GM12878 (cell line): ENCODE data around the gene SUFU. TPM values are rescaled to one million over a fixed set of nuclear protein-coding genes. Genes with fewer than 3 reads are reported as not detected.

Experiments used
- ATF7 ChIP-seq: fragments of 450-650 bp; IDR thresholded peaks from 2 replicates; pipeline ENCODE4 v1.6.1; 2016; ENCODE audit warnings: low read depth, mild to moderate bottlenecking
- BCL3 ChIP-seq: IDR thresholded peaks from 2 replicates; pipeline ENCODE4 v1.6.1; 2011; ENCODE audit warnings: borderline replicate concordance, low read depth, mild to moderate bottlenecking, moderate library complexity, low read length; ENCODE audit not compliant: insufficient read depth, poor library complexity, severe bottlenecking
- BCLAF1 ChIP-seq: fragments of 450-650 bp; IDR thresholded peaks from 2 replicates; pipeline ENCODE4 v1.6.1; 2017; ENCODE audit warnings: antibody characterized with exemption, mild to moderate bottlenecking, moderate library complexity
- CBX5 ChIP-seq: sonication (generic); IDR thresholded peaks from 2 replicates; pipeline ENCODE4 v1.6.1; 2016; ENCODE audit warnings: low read depth, moderate library complexity, mild to moderate bottlenecking, inconsistent platforms
- CHD1 ChIP-seq: IDR thresholded peaks from 2 replicates; pipeline ENCODE4 v1.6.1; 2012; ENCODE audit warnings: low read depth, low read length, improper control_type of control experiment
- CHD4 ChIP-seq: fragments of 200-600 bp; sonication (generic); IDR thresholded peaks from 2 replicates; pipeline ENCODE4 v1.6.1; 2016; ENCODE audit warnings: mild to moderate bottlenecking
- GABPA ChIP-seq: IDR thresholded peaks from 2 replicates; pipeline ENCODE4 v1.6.1; 2014; ENCODE audit warnings: antibody characterized with exemption, low read depth, mild to moderate bottlenecking, inconsistent platforms
- IKZF2 ChIP-seq, 2 experiments: fragments of 450-650 bp; IDR thresholded peaks; 2 replicates each; pipeline ENCODE4 v1.6.1; 2017; ENCODE audit warnings: mild to moderate bottlenecking in 2 of 2, moderate library complexity in 2 of 2
- NBN ChIP-seq: fragments of 450-650 bp; IDR thresholded peaks from 2 replicates; pipeline ENCODE4 v1.6.1; 2016
- RAD21 ChIP-seq: IDR thresholded peaks from 2 replicates; pipeline ENCODE4 v1.6.1; 2011; ENCODE audit warnings: mild to moderate bottlenecking, low read depth, low read length, moderate library complexity; ENCODE audit not compliant: insufficient read depth
- RCOR1 ChIP-seq: conservative IDR thresholded peaks from 2 replicates; pipeline ENCODE4 v1.6.1; 2012; ENCODE audit warnings: low read depth, low read length, improper control_type of control experiment
- RUNX3 ChIP-seq: IDR thresholded peaks from 2 replicates; pipeline ENCODE4 v1.6.1; 2012; ENCODE audit warnings: low read length, inconsistent platforms
- SMAD1 ChIP-seq: fragments of 450-650 bp; IDR thresholded peaks from 2 replicates; pipeline ENCODE4 v1.6.1; 2018; ENCODE audit warnings: mild to moderate bottlenecking, low read depth; ENCODE audit not compliant: partially characterized antibody
- SMAD5 ChIP-seq: IDR thresholded peaks from 2 replicates; pipeline ENCODE4 v1.6.1; 2016; ENCODE audit warnings: antibody characterized with exemption, low read depth
- SRF ChIP-seq, 2 experiments: IDR thresholded peaks; 2 replicates each; pipeline ENCODE4 v1.6.1; 2011; ENCODE audit warnings: low read depth in 2 of 2, low read length in 2 of 2, mild to moderate bottlenecking in 1 of 2, moderate library complexity in 1 of 2
- STAT1 ChIP-seq: fragments of 450-650 bp; conservative IDR thresholded peaks from 2 replicates; pipeline ENCODE4 v1.6.1; 2014; ENCODE audit warnings: antibody characterized with exemption, mild to moderate bottlenecking
- SUZ12 ChIP-seq: fragments of 200-600 bp; sonication (generic); IDR thresholded peaks from one replicate; pipeline ENCODE4 v1.6.1; 2018; ENCODE audit warnings: antibody characterized with exemption, mild to moderate bottlenecking; ENCODE audit not compliant: unreplicated experiment
- TBL1XR1 ChIP-seq: IDR thresholded peaks from 2 replicates; pipeline ENCODE4 v1.6.1; 2012; ENCODE audit warnings: low read depth, low read length, improper control_type of control experiment
- ZNF207 ChIP-seq: fragments of 450-650 bp; IDR thresholded peaks from 2 replicates; pipeline ENCODE4 v1.6.1; 2014; ENCODE audit warnings: antibody characterized with exemption, mild to moderate bottlenecking, borderline replicate concordance
- polyA plus RNA-seq, 11 experiments: library from polyadenylated mRNA; depleted of rRNA in 4 of 11; unstranded in 6 of 11; stranded (reverse) in 5 of 11; fragments of >200 nt; fragmentation: Nextera tagmentation in 4 of 11; fragmentation: Illumina TruSeq in 1 of 11; extraction: Ambion mirVana in 4 of 11; extraction: Trizol in 1 of 11; gene quantifications; 1 replicate in 1 of 11; 2 replicates in 10 of 11; pipeline versions ENCODE4 v1.2.1 to v1.2.3, GENCODE V29; 2011 to 2016; ENCODE audit warnings: inconsistent platforms in 2 of 11, missing spikeins in 2 of 11, low read depth in 1 of 11
- total RNA-seq, 4 experiments: library from RNA; depleted of rRNA in 3 of 4; stranded (reverse); fragments of >200 nt in 3 of 4; fragmentation: Illumina TruSeq in 1 of 4; extraction: Trizol in 1 of 4; gene quantifications; 2 replicates each; pipeline versions ENCODE4 v1.2.1 to v1.2.3, GENCODE V29; 2013 to 2021
- TF ChIP-seq, protein P1 (sequence below): fragments of 450-650 bp; IDR thresholded peaks from 2 replicates; pipeline ENCODE4 v1.6.1; 2017; ENCODE audit warnings: mild to moderate bottlenecking, moderate library complexity

The SUFU gene
- total and polyA plus RNA-seq, 10 of the 15 experiments (the other 5 are each of a cell fraction or from before 2014, with no cell fraction given): 0.68 to 7.7 (median 2.4) TPM

DNA sequence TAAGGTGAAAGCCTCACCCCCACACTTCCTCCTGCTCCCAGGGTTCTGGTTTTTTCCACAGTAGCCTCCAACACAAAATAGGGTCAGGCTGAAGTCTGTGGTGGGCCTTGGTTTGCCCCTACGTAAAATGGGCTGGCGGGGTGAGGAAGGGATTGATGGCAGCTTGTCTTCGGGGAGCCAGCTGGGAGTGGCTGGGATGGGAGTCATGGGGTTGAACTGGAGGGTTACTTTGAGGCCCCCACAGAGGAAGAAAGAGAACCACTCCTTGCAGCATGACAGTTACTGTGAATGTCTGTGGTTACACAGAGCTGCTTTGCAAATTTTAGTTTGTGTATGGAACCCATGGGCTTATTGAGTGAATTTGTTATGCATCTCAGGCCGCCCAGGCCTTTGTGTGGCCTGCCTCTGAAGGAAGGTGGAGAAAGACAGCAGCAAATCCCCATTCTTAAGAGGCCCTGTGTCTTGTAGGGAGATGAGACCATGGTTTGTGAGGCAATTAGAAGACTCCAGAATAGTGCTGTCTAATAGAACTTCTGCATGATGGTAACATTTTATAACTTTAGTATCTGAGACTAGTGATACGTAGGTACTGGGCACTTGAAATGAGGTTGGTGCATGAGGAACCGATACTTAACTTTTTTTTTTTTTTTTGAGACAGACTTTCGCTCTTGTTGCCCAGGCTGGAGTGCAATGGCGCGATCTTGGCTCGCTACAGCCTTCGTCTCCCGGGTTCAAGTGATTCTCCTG, 148.6 kb downstream of the SUFU start (continued):
- TF ChIP-seq BCL3: no peak
- no peak for TF ChIP-seq SRF (IDR thresholded peaks at IDR 0.05; ENCODE audit: low read depth in 2 of 2, low read length in 2 of 2)
- TF ChIP-seq ATF7: peak; percentile 47; the same call in 1 of the 2 replicates
- TF ChIP-seq CBX5: no peak
- TF ChIP-seq GABPA: no peak
- TF ChIP-seq, protein P1, sequence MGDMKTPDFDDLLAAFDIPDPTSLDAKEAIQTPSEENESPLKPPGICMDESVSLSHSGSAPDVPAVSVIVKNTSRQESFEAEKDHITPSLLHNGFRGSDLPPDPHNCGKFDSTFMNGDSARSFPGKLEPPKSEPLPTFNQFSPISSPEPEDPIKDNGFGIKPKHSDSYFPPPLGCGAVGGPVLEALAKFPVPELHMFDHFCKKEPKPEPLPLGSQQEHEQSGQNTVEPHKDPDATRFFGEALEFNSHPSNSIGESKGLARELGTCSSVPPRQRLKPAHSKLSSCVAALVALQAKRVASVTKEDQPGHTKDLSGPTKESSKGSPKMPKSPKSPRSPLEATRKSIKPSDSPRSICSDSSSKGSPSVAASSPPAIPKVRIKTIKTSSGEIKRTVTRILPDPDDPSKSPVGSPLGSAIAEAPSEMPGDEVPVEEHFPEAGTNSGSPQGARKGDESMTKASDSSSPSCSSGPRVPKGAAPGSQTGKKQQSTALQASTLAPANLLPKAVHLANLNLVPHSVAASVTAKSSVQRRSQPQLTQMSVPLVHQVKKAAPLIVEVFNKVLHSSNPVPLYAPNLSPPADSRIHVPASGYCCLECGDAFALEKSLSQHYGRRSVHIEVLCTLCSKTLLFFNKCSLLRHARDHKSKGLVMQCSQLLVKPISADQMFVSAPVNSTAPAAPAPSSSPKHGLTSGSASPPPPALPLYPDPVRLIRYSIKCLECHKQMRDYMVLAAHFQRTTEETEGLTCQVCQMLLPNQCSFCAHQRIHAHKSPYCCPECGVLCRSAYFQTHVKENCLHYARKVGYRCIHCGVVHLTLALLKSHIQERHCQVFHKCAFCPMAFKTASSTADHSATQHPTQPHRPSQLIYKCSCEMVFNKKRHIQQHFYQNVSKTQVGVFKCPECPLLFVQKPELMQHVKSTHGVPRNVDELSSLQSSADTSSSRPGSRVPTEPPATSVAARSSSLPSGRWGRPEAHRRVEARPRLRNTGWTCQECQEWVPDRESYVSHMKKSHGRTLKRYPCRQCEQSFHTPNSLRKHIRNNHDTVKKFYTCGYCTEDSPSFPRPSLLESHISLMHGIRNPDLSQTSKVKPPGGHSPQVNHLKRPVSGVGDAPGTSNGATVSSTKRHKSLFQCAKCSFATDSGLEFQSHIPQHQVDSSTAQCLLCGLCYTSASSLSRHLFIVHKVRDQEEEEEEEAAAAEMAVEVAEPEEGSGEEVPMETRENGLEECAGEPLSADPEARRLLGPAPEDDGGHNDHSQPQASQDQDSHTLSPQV: no peak
- no peak for TF ChIP-seq CHD4
- peak; percentile 82 to 84; a peak in 3 of 4 replicates for TF ChIP-seq IKZF2 (IDR thresholded peaks at IDR 0.05)
- no peak for TF ChIP-seq RCOR1
- TF ChIP-seq STAT1: 0 out of 2 replicates have a peak, but pooled peaks have one; percentile 37
- TF ChIP-seq CHD1: no peak
- TF ChIP-seq RUNX3: no peak
- TF ChIP-seq SUZ12: no peak
- no peak for TF ChIP-seq SMAD1
- no peak for TF ChIP-seq SMAD5
- TF ChIP-seq NBN: peak; percentile 61; the same call in 1 of the 2 replicates
- TF ChIP-seq ZNF207: no peak
- no peak for TF ChIP-seq BCLAF1
- TF ChIP-seq RAD21: no peak
- TF ChIP-seq TBL1XR1: no peak
